Right renal pelvis (tissue), 4 donors: ENCODE data around the gene DCC. TPM values are rescaled to one million over a fixed set of nuclear protein-coding genes. Genes with fewer than 3 reads are reported as not detected.
A peak's percentile ranks its signal among the peaks of the same experiment; 100 is the strongest.

ENCODE experiments used
- DNase-seq, 4 donors: peaks; one replicate each; pipeline ENCODE4 v3.0.0-alpha.2; 2013; ENCODE audit warnings: low read depth in 4 of 4, low spot score in 3 of 4, missing footprints in 1 of 4
- polyA plus RNA-seq, 4 donors: library from polyadenylated mRNA; unstranded; fragments of 120-200 nt; gene quantifications; one replicate each; pipeline ENCODE4 v1.2.1, GENCODE V29; 2013; ENCODE audit not compliant: insufficient read length in 4 of 4

DCC gene
- polyA plus RNA-seq, 4 donors = 5.8 to 10.5 (median 9.0) TPM

DNA sequence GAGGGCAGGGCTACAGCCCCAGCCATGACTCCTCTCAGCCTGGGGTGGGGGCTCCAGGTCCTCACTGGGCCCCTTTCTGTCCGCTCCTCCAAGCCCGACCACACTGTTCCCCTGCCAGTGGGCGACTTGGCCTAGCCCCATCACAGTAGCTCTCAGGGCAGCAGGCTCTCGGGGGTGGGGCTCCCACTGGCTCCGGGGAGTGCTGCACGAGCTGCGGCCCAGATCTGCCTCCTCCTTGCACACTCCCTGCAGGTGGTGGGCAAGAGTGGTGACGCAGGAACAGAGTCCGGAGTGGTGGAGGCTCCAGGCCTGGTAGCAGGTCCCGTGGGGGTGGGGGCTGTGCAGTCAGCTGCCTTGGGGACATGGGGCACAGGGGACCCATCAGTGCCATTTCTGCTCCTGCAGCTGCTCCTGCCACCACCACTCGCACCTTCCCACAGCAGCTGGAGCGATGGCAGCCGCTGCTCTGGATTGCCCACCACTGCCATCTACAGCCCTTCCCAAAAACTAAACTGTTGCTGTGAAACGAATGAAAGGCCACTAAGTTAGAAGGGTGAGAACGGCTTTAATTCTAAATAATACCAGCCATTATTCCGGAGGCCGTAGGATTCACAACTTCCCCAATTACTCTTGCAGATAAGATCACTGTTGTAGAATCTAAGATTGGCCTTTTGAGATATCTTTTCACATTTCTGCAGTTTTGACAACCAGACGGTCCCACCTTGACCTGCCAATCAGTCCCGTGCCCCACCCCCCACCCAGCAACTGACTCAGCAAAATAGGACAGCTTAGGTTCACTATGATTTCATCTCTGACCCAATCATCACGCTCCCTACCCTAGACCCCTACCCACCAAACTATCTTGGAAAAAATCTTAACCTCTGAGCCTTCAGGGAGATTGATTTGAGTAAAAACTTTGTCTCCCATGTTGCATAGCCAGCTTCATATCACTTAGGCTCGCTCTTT lies 530.2 kb downstream of the DCC start:
- DNase-seq = no peak

DNA sequence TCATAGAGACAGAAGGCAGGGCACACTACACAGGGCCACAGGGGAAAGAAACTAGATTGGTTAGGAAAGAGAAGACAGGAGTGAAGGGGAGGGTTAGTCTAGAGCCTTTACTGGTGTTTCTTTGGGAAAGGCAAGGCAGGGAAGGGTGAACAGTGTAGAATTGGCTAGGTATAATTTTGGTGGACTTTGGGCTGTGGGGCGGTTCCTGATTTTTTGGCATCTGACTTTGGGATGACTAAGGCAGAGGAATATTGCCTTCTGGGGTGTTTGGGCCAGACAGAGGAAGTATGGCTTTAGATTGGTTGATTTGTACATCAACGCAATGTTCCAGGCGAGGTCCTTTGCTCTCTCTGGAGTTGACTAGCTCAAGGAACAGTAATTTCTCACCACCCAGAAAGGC lies 534.8 kb downstream of the DCC start:
- DNase-seq = no peak

GRCh38 chr18:52875725-52876124 lies 535.7 kb downstream of the DCC start:
- DNase-seq = no peak

DNA sequence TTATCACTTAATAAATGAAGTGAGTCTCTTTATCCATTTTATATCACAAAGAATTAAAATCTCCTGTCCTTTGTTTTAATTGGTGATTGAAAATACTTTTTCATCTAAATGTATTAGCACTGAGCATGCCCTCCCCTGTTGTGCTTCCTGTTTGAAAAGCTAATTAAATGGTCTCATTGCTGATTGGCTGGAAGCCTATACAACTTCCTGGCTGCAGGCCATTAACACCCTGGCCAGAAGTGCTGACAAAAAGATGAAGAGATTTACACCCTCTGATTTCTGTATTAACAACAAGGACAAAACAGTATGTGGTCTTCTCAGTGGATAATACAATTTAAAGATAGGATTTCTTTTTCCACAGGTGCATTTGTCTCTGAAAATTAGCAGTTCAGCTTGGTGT lies 548.0 kb downstream of the DCC start:
- DNase-seq = no peak

GRCh38 chr18:52894801-52895200 lies 554.8 kb downstream of the DCC start:
- no peak for DNase-seq

DNA sequence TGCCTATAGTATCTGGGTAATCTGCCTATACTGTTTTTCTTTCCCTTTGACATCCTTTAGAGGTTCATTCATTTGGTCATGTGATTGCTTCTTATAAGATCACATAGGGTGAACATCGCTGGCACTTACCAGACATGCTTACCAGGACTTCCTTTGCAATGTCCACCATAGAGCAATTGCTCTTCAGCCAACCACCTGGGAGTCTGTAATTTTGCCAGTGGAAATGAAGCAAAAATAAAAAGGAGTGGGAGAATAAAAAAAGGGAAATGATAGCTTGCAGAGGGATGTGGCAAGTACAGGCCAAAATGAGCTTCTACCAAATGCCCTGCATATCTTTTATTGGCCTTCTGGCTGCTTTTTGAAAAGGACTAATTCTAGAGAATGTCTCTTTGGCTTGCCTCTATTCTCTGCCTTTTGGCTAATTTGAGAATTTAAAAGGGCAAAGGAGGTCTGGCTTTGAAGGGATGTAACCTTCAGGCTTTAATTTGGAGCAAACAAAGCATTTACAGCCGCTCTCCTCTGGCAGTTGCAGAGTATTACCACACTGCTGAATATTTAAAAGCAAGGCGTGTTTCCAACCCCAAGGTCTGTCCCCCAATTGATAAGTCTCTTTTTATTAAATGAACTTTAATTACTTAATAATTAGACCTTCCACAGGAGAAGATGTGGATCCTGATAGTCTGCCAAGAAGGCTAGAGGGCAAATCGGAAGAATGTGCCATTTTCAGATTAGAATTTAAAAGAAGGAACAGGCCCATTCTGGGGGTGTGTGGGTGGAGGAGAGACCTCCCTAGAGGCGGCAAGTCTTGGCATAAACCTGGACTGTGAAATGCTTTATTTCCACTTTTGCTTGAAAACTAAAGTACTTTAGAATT lies 557.9 kb downstream of the DCC start:
- no peak for DNase-seq

DNA sequence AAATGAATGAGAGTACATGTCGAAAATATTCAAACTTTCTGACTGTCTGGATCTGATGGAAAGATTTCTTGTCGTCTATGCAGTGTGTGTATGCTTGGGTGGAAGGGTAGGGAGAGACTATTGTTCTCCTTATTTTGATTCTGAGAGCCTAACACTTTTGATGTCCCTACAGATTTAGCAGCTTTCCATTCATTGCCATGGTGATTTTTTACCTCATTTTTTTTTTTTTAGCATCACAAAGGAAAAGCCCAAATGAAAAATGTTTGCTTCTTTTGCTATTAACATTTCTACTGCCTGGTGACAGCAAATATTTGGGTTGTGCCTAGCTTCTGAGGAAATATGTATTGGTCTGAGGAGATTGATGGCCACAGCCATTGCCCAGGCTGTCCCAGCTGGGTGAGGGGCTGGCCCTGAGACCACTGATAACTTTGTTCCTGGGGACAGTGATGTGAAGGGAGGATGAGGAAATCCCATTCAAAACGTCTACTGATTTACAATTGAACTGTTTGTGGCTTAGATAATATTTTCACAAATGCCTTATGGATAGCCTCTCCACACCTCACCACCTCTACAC lies 558.6 kb downstream of the DCC start:
- no peak for DNase-seq

DNA sequence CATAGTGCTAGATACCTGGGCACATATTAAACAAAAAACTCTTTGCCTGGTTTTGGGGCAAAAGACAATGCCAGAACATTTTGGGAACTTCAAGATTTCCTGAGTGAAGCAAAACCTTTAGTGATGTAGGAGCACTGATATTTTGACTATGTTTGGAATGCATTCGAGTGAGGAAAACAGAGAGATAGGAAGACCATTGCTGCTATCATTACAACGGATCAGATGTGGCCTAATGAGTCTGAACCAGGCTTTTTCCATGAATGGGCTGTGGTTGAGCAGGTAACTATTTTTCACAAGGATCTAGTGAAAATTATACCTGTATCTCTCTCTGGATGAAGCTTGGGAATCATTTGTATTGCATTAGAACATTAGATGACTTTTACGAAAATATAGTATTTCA lies 562.2 kb downstream of the DCC start:
- no peak for DNase-seq

DNA sequence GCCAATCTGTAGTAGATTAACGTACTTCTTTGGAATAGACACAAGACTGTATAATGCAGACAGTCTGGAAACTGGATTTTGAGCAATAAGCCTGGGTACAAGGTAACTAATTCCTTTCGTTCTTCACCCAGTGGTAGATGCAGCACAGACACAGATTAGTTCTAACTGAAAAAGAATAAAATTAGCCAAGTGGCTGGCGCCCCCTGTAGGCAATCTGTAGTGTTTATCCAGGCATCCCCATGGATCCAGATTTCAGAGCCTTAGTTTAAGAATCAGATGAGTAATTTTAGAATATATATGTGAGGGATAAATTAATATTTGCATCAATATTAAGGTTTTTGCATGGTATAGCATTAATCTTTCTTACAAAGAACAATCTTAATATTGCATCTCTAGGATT lies 563.9 kb downstream of the DCC start:
- DNase-seq = peak; percentile 10 to 29 (median 20)

- DNase-seq = no peak
Observed at GRCh38 chr18:52907543-52908308, 567.7 kb downstream of the DCC start.

GRCh38 chr18:52914148-52914547 lies 574.2 kb downstream of the DCC start:
- DNase-seq = no peak

- DNase-seq = no peak
Observed at GRCh38 chr18:52920665-52921064, 580.7 kb downstream of the DCC start.

- DNase-seq = no peak
Observed at GRCh38 chr18:52933356-52933755, 593.4 kb downstream of the DCC start.

DNA sequence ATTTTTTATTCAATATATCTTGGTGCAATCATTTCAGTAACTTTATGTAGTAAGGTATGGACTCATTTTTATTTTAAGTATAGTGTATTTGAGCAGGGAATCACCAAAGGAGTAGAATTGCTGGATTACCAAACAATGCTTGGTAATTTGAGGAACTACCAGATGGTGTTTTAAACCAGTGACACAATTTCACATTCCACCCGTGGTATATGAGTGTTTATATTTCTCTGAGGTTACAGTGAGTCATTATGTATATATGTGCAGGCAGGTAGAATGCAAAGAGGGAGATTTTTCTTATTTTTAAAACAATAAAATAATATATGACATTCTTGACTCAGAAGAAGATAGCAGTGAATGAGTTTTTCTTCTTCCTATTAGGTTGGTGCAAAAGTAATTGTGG lies 596.9 kb downstream of the DCC start:
- no peak for DNase-seq

GRCh38 chr18:52937840-52938239 lies 597.8 kb downstream of the DCC start:
- no peak for DNase-seq

DNA sequence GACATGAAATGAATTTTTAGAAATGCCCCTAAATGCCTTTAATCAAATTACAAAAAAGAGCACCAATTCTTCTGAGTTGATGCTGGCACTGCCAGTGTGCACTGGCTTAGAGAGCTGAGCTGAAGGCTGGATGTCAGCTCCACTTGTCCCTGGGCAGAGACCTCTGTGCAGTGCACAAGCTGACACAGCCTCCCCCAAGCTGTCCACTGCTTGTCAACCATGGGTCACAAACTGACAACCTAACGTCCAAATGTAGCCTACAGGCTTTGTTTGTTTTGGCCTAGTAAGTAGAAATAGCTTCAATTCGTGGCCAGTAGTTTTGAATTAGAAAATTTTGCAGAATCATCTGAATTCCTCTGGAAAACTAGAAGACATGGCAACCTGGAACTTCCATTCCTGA lies 605.6 kb downstream of the DCC start:
- no peak for DNase-seq

DNA sequence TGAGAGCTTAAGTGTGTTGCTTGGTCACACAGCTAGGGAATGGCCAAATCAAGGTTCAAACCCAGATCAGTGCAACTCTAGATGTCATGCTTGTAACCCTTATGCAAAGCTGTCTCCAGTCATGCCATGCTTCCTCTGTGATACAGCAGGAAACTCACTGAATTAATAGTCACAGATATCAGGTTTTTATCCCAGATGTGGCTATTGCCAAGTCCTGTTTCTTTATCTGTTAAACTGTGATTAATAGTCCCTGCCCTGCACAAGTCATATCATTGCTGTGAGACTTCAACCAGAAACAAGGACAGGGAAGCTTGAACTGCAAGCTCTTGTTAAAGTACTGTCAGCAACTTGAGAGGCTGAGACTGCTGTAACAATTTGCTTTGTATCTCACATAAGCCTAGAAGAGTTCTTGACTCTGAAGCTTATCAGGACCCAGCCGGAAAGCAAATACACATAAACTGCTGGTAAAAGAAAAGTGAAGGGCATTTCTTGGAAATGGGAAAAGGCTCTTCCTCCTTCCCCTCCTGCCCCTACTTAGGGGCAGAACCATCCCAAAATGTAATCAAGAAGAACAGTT lies 609.0 kb downstream of the DCC start:
- DNase-seq = peak in 2 of 4 donors; percentile 3 to 13

- no peak for DNase-seq
Observed at GRCh38 chr18:52950155-52950554, 610.2 kb downstream of the DCC start.

DNA sequence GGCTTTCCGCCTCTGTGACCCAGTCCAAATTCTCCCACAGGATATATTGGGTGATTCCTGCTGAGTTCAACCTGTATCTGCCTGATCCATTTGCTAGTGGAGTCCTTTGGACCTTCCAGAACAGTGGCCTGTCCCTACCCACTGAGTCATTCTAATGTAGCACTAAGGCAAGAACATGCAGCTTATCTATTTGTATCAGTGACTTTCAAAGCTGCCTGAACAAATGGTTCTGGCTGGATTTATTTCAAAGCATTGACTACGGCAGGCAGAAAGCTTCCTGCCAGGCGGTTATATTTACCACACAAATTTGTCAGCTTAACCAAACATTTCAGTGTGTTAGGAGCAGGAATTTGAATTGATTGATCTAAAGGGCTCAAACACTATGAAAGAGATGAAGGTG lies 613.4 kb downstream of the DCC start:
- DNase-seq = no peak

DNA sequence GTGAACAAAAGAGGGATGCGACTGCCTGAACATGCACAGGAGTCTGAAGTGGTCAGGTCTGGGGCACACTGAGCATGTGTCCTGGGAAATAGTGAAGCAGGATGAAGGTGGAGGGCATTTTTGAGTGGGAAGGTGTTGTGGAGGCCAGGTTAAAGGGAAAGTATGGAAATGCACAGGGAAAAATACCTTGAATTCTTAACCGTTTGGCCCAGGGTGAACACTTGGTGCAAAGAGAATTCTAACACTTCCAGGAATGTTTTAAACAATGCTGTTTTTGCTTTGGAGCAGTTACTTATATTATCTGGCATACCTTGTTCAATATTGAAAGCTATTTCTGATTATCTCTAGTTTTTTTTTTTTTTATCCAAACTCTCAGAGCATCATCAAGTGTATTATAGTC lies 623.5 kb downstream of the DCC start:
- DNase-seq = no peak
